HG03103 (cell line): ENCODE data around the gene OST4.

Experiments used
- ATAC-seq: cut with Tn5 transposase; IDR thresholded peaks from one replicate; pipeline ENCODE4 v1.9.1; 2021; ENCODE audit warnings: low read depth; ENCODE audit not compliant: unreplicated experiment

Gene OST4

GRCh38 chr2:27057184-27057583 is 14.3 kb downstream of the OST4 start:
- no peak for ATAC-seq

GRCh38 chr2:27054721-27055120 is 16.7 kb downstream of the OST4 start:
- ATAC-seq, result no peak

- ATAC-seq, result no peak
Observed at GRCh38 chr2:27053776-27054175, 17.7 kb downstream of the OST4 start.

GRCh38 chr2:27053321-27053720 is 18.1 kb downstream of the OST4 start:
- no peak for ATAC-seq

GRCh38 chr2:27051902-27052645 is 19.4 kb downstream of the OST4 start:
- ATAC-seq, result no peak

GRCh38 chr2:27050996-27051901 is 20.2 kb downstream of the OST4 start, which contains the start of gene AGBL5:
Gene AGBL5 (plus strand): TSS chr2:27051668. CDS start chr2:27052959, 1,291 bp downstream.
- ATAC-seq, result peak; percentile 55

- ATAC-seq, result peak; percentile 37
Observed at GRCh38 chr2:27050281-27050995, 21.0 kb downstream of the OST4 start.

GRCh38 chr2:27049422-27050280 is 21.8 kb downstream of the OST4 start:
- ATAC-seq, result no peak

- ATAC-seq, result no peak
Observed at GRCh38 chr2:27042985-27043634, 28.3 kb downstream of the OST4 start.

GRCh38 chr2:27042159-27042661 is 29.2 kb downstream of the OST4 start:
- peak; percentile 78 for ATAC-seq

GRCh38 chr2:27041752-27042151 is 29.7 kb downstream of the OST4 start:
- peak; percentile 13 for ATAC-seq

GRCh38 chr2:27040282-27040681 is 31.2 kb downstream of the OST4 start:
- ATAC-seq, result no peak

- no peak for ATAC-seq
Observed at GRCh38 chr2:27039871-27040270, 31.6 kb downstream of the OST4 start.

- ATAC-seq, result no peak
Observed at GRCh38 chr2:27039426-27039825, 32.0 kb downstream of the OST4 start.

GRCh38 chr2:27038631-27039339 is 32.7 kb downstream of the OST4 start:
- no peak for ATAC-seq

GRCh38 chr2:27038012-27038411 is 33.4 kb downstream of the OST4 start:
- ATAC-seq, result no peak

GRCh38 chr2:27033253-27033852 is 38.1 kb downstream of the OST4 start:
- no peak for ATAC-seq

GRCh38 chr2:27032495-27033252 is 38.8 kb downstream of the OST4 start, which contains the start of gene TMEM214:
Gene TMEM214 (plus strand): TSS chr2:27032965. CDS start chr2:27033016, 51 bp downstream.
- peak; percentile 86 for ATAC-seq
